Measurements from ENCODE around the gene CFAP46.

DNA sequence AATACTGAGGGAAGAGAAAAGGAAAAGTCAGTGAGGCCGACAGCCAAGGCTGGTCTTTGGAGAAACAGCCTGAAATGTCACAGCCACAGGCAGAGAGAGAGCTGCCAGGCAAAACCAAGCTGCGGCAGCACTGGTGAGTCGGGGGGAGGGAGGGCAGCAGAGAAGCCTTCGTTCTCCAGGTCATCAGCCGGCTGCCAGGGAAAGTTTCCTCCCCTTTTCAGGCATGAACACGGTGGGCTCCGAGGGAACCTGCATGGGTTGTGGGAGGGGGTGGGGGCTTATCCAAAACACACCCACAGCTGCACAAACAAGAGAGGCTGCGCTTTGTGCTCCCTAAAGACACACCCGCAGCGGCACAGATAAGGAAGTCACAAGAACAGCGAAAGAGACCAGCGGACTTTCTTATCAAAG, 94.1 kb downstream of the CFAP46 start:
- TF ChIP-seq, protein P1, sequence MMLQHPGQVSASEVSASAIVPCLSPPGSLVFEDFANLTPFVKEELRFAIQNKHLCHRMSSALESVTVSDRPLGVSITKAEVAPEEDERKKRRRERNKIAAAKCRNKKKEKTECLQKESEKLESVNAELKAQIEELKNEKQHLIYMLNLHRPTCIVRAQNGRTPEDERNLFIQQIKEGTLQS (IDR thresholded peaks at IDR 0.05), result no peak
- TF ChIP-seq, protein P1 (CRISPR knock-in tag; conservative IDR thresholded peaks at IDR 0.05), result no peak
- no peak for TF ChIP-seq ZNF3 (CRISPR knock-in tag; IDR thresholded peaks at IDR 0.05)
- TF ChIP-seq, protein P2, sequence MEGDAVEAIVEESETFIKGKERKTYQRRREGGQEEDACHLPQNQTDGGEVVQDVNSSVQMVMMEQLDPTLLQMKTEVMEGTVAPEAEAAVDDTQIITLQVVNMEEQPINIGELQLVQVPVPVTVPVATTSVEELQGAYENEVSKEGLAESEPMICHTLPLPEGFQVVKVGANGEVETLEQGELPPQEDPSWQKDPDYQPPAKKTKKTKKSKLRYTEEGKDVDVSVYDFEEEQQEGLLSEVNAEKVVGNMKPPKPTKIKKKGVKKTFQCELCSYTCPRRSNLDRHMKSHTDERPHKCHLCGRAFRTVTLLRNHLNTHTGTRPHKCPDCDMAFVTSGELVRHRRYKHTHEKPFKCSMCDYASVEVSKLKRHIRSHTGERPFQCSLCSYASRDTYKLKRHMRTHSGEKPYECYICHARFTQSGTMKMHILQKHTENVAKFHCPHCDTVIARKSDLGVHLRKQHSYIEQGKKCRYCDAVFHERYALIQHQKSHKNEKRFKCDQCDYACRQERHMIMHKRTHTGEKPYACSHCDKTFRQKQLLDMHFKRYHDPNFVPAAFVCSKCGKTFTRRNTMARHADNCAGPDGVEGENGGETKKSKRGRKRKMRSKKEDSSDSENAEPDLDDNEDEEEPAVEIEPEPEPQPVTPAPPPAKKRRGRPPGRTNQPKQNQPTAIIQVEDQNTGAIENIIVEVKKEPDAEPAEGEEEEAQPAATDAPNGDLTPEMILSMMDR (IDR thresholded peaks at IDR 0.05 in 2 of 3, conservative IDR thresholded peaks at IDR 0.05 in 1 of 3; ENCODE audit: insufficient read depth in 2 of 3, low read depth in 1 of 3, low read length in 3 of 3), result no peak
